Neural progenitor cell (in vitro differentiated cells): ENCODE measurements around the gene C1orf87.

Source experiments
- EZH2phosphoT487 ChIP-seq: fragments of 200-600 bp; sonication (generic); IDR thresholded peaks from 2 replicates; pipeline ENCODE4 v1.6.1; 2017; ENCODE audit warnings: antibody characterized with exemption
- TF ChIP-seq, protein P1 (sequence below): fragments of 200-600 bp; sonication (generic); IDR thresholded peaks from 2 replicates; pipeline ENCODE4 v1.5.1; 2017; ENCODE audit warnings: antibody characterized with exemption, mild to moderate bottlenecking

DNA sequence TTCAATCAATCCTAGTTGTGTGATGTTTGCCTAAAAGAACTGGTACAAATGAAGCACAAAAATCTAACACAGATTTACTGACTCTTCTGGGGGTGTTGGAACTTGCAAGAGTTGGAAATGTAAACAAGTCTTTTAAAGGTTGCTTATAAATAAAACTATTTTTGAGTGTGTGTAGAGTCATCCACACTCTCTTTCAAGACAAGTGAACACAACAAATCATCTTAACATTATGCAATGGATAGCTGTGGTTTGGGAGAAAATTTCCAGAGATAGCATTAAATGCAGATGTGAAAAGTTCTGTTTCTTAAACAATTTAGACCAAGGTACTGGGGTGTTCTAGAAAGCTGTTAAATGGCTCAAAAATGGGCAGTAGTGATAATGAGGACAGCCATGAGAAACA, 28.7 kb downstream of the C1orf87 start:
- TF ChIP-seq, protein P1, sequence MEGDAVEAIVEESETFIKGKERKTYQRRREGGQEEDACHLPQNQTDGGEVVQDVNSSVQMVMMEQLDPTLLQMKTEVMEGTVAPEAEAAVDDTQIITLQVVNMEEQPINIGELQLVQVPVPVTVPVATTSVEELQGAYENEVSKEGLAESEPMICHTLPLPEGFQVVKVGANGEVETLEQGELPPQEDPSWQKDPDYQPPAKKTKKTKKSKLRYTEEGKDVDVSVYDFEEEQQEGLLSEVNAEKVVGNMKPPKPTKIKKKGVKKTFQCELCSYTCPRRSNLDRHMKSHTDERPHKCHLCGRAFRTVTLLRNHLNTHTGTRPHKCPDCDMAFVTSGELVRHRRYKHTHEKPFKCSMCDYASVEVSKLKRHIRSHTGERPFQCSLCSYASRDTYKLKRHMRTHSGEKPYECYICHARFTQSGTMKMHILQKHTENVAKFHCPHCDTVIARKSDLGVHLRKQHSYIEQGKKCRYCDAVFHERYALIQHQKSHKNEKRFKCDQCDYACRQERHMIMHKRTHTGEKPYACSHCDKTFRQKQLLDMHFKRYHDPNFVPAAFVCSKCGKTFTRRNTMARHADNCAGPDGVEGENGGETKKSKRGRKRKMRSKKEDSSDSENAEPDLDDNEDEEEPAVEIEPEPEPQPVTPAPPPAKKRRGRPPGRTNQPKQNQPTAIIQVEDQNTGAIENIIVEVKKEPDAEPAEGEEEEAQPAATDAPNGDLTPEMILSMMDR, result no peak
- TF ChIP-seq EZH2phosphoT487, result no peak
